Erythroblast (primary cell): ENCODE measurements around the gene KRT25.

ENCODE experiments used
- GATA1 ChIP-seq: IDR thresholded peaks from 2 replicates; pipeline ENCODE4 v1.6.1; 2011; ENCODE audit warnings: low read depth, mild to moderate bottlenecking, control low read depth, low read length, moderate library complexity
- POLR2A ChIP-seq: IDR thresholded peaks from 2 replicates; pipeline ENCODE4 v1.6.1; 2011; ENCODE audit warnings: mild to moderate bottlenecking, low read length

- TF ChIP-seq POLR2A (no peak), GATA1 (no peak)
Observed at GRCh38 chr17:40777971-40778370, 22.8 kb upstream of the KRT25 start.
